Measurements from ENCODE around the gene EXOC6.

DNA sequence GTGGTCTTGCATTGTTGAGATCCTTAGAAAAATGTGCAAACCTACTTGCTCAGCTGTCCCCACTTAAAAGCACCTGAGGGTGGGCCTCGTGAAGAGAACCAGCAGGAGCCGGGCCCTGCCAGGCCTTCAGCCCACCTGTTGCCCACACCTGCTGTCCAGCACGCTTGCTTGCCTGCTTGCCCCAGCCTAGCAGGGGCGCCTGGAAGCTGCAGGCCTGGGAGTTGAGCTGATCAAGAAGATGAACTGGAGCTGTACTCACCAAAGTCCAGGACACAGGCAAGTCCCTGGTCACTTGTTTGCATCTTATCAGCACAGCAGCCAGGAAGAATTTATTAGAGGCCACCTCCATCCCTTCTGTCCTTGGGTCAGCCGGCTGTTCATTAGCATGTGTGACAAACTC, 248.6 kb downstream of the EXOC6 start:
- TF ChIP-seq, protein P1, sequence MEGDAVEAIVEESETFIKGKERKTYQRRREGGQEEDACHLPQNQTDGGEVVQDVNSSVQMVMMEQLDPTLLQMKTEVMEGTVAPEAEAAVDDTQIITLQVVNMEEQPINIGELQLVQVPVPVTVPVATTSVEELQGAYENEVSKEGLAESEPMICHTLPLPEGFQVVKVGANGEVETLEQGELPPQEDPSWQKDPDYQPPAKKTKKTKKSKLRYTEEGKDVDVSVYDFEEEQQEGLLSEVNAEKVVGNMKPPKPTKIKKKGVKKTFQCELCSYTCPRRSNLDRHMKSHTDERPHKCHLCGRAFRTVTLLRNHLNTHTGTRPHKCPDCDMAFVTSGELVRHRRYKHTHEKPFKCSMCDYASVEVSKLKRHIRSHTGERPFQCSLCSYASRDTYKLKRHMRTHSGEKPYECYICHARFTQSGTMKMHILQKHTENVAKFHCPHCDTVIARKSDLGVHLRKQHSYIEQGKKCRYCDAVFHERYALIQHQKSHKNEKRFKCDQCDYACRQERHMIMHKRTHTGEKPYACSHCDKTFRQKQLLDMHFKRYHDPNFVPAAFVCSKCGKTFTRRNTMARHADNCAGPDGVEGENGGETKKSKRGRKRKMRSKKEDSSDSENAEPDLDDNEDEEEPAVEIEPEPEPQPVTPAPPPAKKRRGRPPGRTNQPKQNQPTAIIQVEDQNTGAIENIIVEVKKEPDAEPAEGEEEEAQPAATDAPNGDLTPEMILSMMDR (IDR thresholded peaks at IDR 0.05), result no peak
- TF ChIP-seq POLR2A (IDR thresholded peaks at IDR 0.05) (no peak), EP300 (IDR thresholded peaks at IDR 0.05) (no peak)
